Heart right ventricle (tissue), 16 donors: ENCODE measurements around the gene AURKA. TPM values are rescaled to one million over a fixed set of nuclear protein-coding genes. Genes with fewer than 3 reads are reported as not detected.

ENCODE experiments used
- ATAC-seq, 8 donors: fragments of 200-7000 bp; cut with Tn5 transposase; one replicate each; pipeline ENCODE4 v1.9.1; 2020; ENCODE audit warnings: mild to moderate bottlenecking in 8 of 8, moderate library complexity in 8 of 8, moderate number of reproducible peaks in 1 of 8
- DNase-seq, 2 donors: peaks; one replicate each; pipeline ENCODE4 v3.0.0-alpha.2; 2020
- H3K27ac ChIP-seq, 10 donors: fragments of 200-600 bp; sonication (generic) in 2 of 10; one replicate each; pipeline versions ENCODE4 v1.5.0 to v1.8.0; 2020 to 2022; ENCODE audit warnings: mild to moderate bottlenecking in 3 of 10
- H3K27me3 ChIP-seq, 7 donors: fragments of 200-600 bp; one replicate each; pipeline ENCODE4 v1.8.0; 2021 to 2022; ENCODE audit warnings: mild to moderate bottlenecking in 2 of 7
- H3K36me3 ChIP-seq, 9 donors: fragments of 200-600 bp; sonication (generic) in 1 of 9; one replicate each; pipeline versions ENCODE4 v1.5.0 to v1.8.0; 2020 to 2022; ENCODE audit warnings: mild to moderate bottlenecking in 2 of 9
- H3K4me1 ChIP-seq, 9 donors: fragments of 200-600 bp; sonication (generic) in 1 of 9; one replicate each; pipeline versions ENCODE4 v1.5.0 to v1.8.0; 2020 to 2022; ENCODE audit warnings: mild to moderate bottlenecking in 4 of 9
- H3K4me3 ChIP-seq, 10 donors: fragments of 200-600 bp; sonication (generic) in 2 of 10; one replicate each; pipeline versions ENCODE4 v1.5.0 to v1.8.0; 2020 to 2022; ENCODE audit warnings: mild to moderate bottlenecking in 7 of 10, moderate library complexity in 2 of 10
- H3K9me3 ChIP-seq, 11 donors: fragments of 200-600 bp in 10 of 11; sonication (generic) in 2 of 11; one replicate each; pipeline versions ENCODE4 v1.5.0 to v1.8.0; 2013 to 2022; ENCODE audit warnings: mild to moderate bottlenecking in 2 of 11, control low read depth in 1 of 11, moderate library complexity in 1 of 11
- WGBS, 2 donors: extraction: QIAGEN DNeasy Blood & Tissue Kit; methylation state at CpG; one replicate each; pipeline ENCODE4 v1.1.7; 2013; ENCODE audit warnings: inconsistent platforms in 1 of 2; 5-methylcytosine and 5-hydroxymethylcytosine counted together
- intact Hi-C, 10 donors: fragments of 100-400 bp; cut with DNase I; formaldehyde crosslinking; loops; one replicate each; pipeline versions ENCODE4 v1.11.1 to v1.14.2; 2022
- polyA plus RNA-seq, 2 donors: library from polyadenylated mRNA; stranded (reverse); fragments of 200-250 nt; gene quantifications; one replicate each; pipeline ENCODE4 v1.2.3, GENCODE V29; 2013
- total RNA-seq, 10 donors: library from RNA; stranded (reverse); fragmentation: NEBNext Ultra II Directional in 3 of 10; extraction: Animal tissue kit (Norgen Biotek cat#: 25700) in 3 of 10; gene quantifications; one replicate each; pipeline versions ENCODE4 v1.2.1 to v1.2.4, GENCODE V29; 2021 to 2023
- TF ChIP-seq, protein P1 (sequence below), 9 donors: fragments of 200-600 bp; sonication (generic) in 2 of 9; IDR thresholded peaks; one replicate each; pipeline versions ENCODE4 v1.5.0 to v1.8.0; 2021 to 2022; ENCODE audit warnings: antibody characterized with exemption in 9 of 9, mild to moderate bottlenecking in 5 of 9, moderate library complexity in 1 of 9
- donor health status: Arrhythmogenic right ventricular cardiomyopathy.
- donor health status: ischemic (EF 13 %, LVEDD 7.1; RV severe dilation, severe dysfunction).
- donor health status: healthy with polysubstance abuse.
- donor health status: DM: no; HTN: yes; CAD: no.
- donor health status: DM: no; HTN: no; CAD: no.
- donor health status: ischemic (EF 25% LVEDD 6.9; RV normal size, moderate dysfunction).
- donor health status: ischemic (EF 25% LVEDD 5.7; RV mildly dilated, moderate dysfunction).
- donor health status: healthy.
- donor health status: DM: yes; HTN: yes; CAD: no.
- donor health status: Ischemic cardiomyopathy.
- donor health status: ischemic (EF 35%, LVEDD 5.7; RV mildly dilated, moderate dysfunction).
- donor health status: nonischemic (EF 11% LVEDD 7.7; RV severe dilation, severe dysfunction).
- donor health status: DM: yes; HTN: yes; CAD: no.
- donor health status: PGD.
- donor health status: ischemic (EF 29% LVEDD 5.4; RV normal size, mild dysfunction).
- donor health status: nonischemic (EF 23%, LVEDD 6.1; RV moderate dilation, normal function).

AURKA gene
- total and polyA plus RNA-seq, 12 donors: 2.4 to 12.2 (median 7.5) TPM

DNA sequence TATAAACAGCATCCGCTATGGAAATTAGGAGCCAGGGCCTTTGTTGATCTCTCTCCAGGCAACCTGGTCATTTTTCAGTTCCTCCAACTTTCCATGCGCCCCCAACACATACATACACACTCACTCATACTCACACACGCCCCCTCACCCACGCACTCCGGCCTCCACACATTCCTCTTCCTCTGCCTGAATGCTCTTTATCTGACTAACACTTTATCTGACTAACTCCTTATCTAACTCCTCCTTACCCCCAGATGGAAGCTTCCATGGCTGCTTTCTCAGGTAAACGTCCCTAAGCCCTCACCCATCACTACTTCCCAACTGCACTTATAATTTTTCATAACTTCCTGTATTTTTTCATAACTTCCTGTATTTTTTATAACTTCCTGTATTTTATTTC is 37.5 kb upstream of the AURKA start:
- Histone ChIP-seq H3K4me3 (peak overlapping the region in 1 of 10 donors; percentile 22), H3K27me3 (peaks cover 0 to 15% (median 3%) of the 10 kb centered on the region in 7 donors), H3K36me3 (no peaks in the 10 kb centered on the region), H3K27ac (peak overlapping the region in 1 of 10 donors; percentile 74), H3K9me3 (no peaks in the 10 kb centered on the region), H3K4me1 (peaks cover 0 to 54% (median 7%) of the 10 kb centered on the region in 9 donors)
- intact Hi-C loops: no loop called here
- ATAC-seq (no peak), DNase-seq (no peak)
- TF ChIP-seq, protein P1, sequence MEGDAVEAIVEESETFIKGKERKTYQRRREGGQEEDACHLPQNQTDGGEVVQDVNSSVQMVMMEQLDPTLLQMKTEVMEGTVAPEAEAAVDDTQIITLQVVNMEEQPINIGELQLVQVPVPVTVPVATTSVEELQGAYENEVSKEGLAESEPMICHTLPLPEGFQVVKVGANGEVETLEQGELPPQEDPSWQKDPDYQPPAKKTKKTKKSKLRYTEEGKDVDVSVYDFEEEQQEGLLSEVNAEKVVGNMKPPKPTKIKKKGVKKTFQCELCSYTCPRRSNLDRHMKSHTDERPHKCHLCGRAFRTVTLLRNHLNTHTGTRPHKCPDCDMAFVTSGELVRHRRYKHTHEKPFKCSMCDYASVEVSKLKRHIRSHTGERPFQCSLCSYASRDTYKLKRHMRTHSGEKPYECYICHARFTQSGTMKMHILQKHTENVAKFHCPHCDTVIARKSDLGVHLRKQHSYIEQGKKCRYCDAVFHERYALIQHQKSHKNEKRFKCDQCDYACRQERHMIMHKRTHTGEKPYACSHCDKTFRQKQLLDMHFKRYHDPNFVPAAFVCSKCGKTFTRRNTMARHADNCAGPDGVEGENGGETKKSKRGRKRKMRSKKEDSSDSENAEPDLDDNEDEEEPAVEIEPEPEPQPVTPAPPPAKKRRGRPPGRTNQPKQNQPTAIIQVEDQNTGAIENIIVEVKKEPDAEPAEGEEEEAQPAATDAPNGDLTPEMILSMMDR (IDR thresholded peaks at IDR 0.05): no peak
- WGBS, 2 donors: 59 to 67% methylated on average over 6 of the region's 6 CpGs

DNA sequence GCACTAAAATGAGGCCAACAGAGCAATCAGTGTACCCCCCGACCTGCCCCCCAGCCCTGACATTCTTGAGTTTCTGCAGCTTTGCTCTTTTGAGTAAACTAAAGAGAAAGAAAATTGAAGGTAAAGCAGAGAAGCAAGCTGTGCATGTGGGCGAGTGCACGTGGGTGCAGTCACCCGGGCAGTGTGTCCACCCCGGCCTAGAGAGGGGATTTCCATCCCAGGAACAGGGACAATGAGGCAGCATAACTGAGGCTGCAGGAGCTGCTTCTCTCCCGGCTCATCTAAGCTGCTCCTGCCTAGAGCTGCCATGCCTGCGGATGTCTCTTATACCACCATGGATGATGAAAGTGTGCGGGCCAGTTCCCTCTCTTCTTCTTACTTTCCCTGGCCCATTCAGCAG is 36.9 kb upstream of the AURKA start:
- no peak for DNase-seq
- H3K36me3 ChIP-seq: no peaks in the 10 kb centered on the region
- TF ChIP-seq, protein P1 (IDR thresholded peaks at IDR 0.05): no peak
- no peaks in the 10 kb centered on the region for H3K9me3 ChIP-seq
- intact Hi-C loops: no loop called here
- no peak for ATAC-seq
- H3K27ac ChIP-seq: peak overlapping the region in 1 of 10 donors; percentile 74
- WGBS, 2 donors: 83 to 87% methylated on average over 8 of the region's 8 CpGs
- peaks cover 0 to 15% (median 3%) of the 10 kb centered on the region in 7 donors for H3K27me3 ChIP-seq
- no peak overlapping the region for H3K4me3 ChIP-seq
- peaks cover 0 to 57% (median 7%) of the 10 kb centered on the region in 9 donors for H3K4me1 ChIP-seq

DNA sequence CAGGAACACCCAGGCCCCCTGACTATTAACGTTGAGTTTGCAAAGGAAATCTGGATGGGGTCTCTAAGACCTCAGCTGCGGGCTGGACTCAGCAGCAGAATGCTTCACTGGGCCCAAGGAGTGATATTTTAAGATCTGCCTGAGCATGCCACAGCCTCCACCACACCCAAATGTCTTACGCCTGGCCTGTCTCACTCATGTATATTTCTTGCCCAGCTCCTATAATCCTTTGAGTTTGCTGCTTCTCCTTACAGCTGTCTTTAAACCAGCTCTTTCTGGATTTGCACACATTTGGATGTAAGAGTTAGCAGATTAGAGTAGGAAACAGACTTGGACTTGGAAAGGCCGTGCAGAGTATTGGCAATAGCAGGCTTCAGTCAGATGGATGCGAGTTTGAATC is 36.4 kb upstream of the AURKA start:
- TF ChIP-seq, protein P1 (IDR thresholded peaks at IDR 0.05): no peak
- Histone ChIP-seq H3K36me3 (no peaks in the 10 kb centered on the region), H3K4me1 (peaks cover 0 to 57% (median 5%) of the 10 kb centered on the region in 9 donors), H3K4me3 (no peak overlapping the region), H3K27ac (no peak overlapping the region), H3K9me3 (no peaks in the 10 kb centered on the region), H3K27me3 (peaks cover 0 to 15% (median 3%) of the 10 kb centered on the region in 7 donors)
- DNase-seq (no peak), ATAC-seq (no peak)
- WGBS, 2 donors: 81 to 92% methylated on average over 5 of the region's 5 CpGs
- intact Hi-C loops: no loop called here

DNA sequence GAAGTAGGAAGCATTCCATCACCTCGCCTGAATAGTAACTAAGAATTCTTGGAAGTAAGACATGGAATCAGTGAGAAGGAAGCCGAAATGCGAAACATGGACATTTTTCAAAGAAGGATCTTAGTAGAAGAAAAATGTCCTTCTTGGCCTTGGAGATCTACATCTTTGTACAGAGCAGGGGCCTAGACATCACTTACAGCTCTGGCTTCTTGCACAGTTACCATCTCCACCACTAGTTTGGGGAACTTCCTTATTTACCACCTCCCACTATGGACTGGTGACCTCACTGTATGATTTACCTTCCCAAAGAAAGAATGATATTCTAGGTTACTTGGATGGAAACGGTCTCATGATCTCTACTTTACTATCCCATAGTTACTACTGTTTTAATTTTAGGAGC is 35.8 kb upstream of the AURKA start:
- Histone ChIP-seq H3K9me3 (no peaks in the 10 kb centered on the region), H3K36me3 (no peaks in the 10 kb centered on the region), H3K27ac (peak overlapping the region in 1 of 10 donors; percentile 9), H3K27me3 (peaks cover 0 to 15% (median 0%) of the 10 kb centered on the region in 7 donors), H3K4me3 (no peak overlapping the region), H3K4me1 (peaks cover 0 to 60% (median 10%) of the 10 kb centered on the region in 9 donors)
- ATAC-seq (no peak), DNase-seq (no peak)
- WGBS, 2 donors: 68 to 76% methylated on average over 4 of the region's 4 CpGs
- intact Hi-C loops: no loop called here
- TF ChIP-seq, protein P1 (IDR thresholded peaks at IDR 0.05): no peak
